ENCODE results near the gene PSMD3.
A peak's percentile ranks its signal among the peaks of the same experiment; 100 is the strongest.

Gene PSMD3

GRCh38 chr17:40018211-40019121 lies 37.9 kb downstream of the PSMD3 start:
- intact Hi-C loops (cut with DNase I), result loop anchor here (10.0 kb wide), 2 partner anchors 146 to 276 kb away; no protein-coding TSS in a partner anchor
- peak in 1 of 10 donors; percentile 44 for DNase-seq

- peak in 2 of 10 donors; percentile 76 for DNase-seq
Observed at GRCh38 chr17:40019140-40019991, 38.8 kb downstream of the PSMD3 start.

GRCh38 chr17:40020146-40020545 lies 39.5 kb downstream of the PSMD3 start:
- peak in 2 of 10 donors; percentile 56 to 66 for DNase-seq
- intact Hi-C loops (cut with DNase I), result no loop called here

More at GRCh38 chr17:40019140-40019991, 38.8 kb downstream of the PSMD3 start:
- intact Hi-C loops (cut with DNase I), result loop anchor here (10.0 kb wide), 2 partner anchors 145 to 275 kb away; no protein-coding TSS in a partner anchor

- DNase-seq, result peak in 2 of 10 donors; percentile 47 to 71
- intact Hi-C loops (cut with DNase I), result no loop called here
Observed at GRCh38 chr17:40021451-40021971, 40.9 kb downstream of the PSMD3 start.

GRCh38 chr17:40022497-40022896 lies 41.9 kb downstream of the PSMD3 start:
- intact Hi-C loops (cut with DNase I), result no loop called here
- DNase-seq, result peak in 2 of 10 donors; percentile 17 to 60

GRCh38 chr17:40022961-40023541 lies 42.4 kb downstream of the PSMD3 start:
- DNase-seq, result peak in 3 of 10 donors; percentile 55 to 81 (median 55)
- intact Hi-C loops (cut with DNase I), result no loop called here

GRCh38 chr17:40023590-40024292 lies 43.1 kb downstream of the PSMD3 start:
- peak in 2 of 10 donors; percentile 60 to 67 for DNase-seq
- intact Hi-C loops (cut with DNase I), result no loop called here

- intact Hi-C loops (cut with DNase I), result no loop called here
- peak in 1 of 10 donors; percentile 2 for DNase-seq
Observed at GRCh38 chr17:40024901-40025300, 44.3 kb downstream of the PSMD3 start.

GRCh38 chr17:40025559-40025958 lies 45.0 kb downstream of the PSMD3 start:
- DNase-seq, result no peak
- intact Hi-C loops (cut with DNase I), result no loop called here

GRCh38 chr17:40025991-40026815 lies 45.6 kb downstream of the PSMD3 start:
- peak in 2 of 10 donors; percentile 35 to 43 for DNase-seq
- intact Hi-C loops (cut with DNase I), result no loop called here

- DNase-seq, result peak; percentile 56 to 95 (median 80)
- intact Hi-C loops (cut with DNase I), result no loop called here
Observed at GRCh38 chr17:40026816-40027613, 46.4 kb downstream of the PSMD3 start.

GRCh38 chr17:40027614-40028012 lies 47.0 kb downstream of the PSMD3 start:
- intact Hi-C loops (cut with DNase I), result no loop called here

GRCh38 chr17:40028595-40028994 lies 48.0 kb downstream of the PSMD3 start:
- peak in 2 of 10 donors; percentile 46 to 72 for DNase-seq

More at GRCh38 chr17:40027614-40028012, 47.0 kb downstream of the PSMD3 start:
- peak in 1 of 10 donors; percentile 20 for DNase-seq

GRCh38 chr17:40031706-40032105 lies 51.1 kb downstream of the PSMD3 start:
- DNase-seq, result peak in 2 of 10 donors; percentile 22 to 44
- intact Hi-C loops (cut with DNase I), result no loop called here

More at GRCh38 chr17:40028595-40028994, 48.0 kb downstream of the PSMD3 start:
- intact Hi-C loops (cut with DNase I), result no loop called here

GRCh38 chr17:40032322-40033320 lies 52.0 kb downstream of the PSMD3 start:
- intact Hi-C loops (cut with DNase I), result no loop called here
- peak in 2 of 10 donors; percentile 40 to 76 for DNase-seq

- peak in 2 of 10 donors; percentile 10 to 38 for DNase-seq
- intact Hi-C loops (cut with DNase I), result no loop called here
Observed at GRCh38 chr17:40033339-40033738, 52.7 kb downstream of the PSMD3 start.

All from posterior cingulate gyrus (tissue), 11 donors.